Ammon's horn (tissue), 1 donor: ENCODE measurements around the gene BICDL2.
A peak's percentile ranks its signal among the peaks of the same experiment; 100 is the strongest.
"Not testable (repeated sequence)": the region's sequence is repeated elsewhere in the genome, so short reads cannot be mapped to it uniquely, and the experiment has no call there.

ENCODE experiments used
- DNase-seq: peaks from one replicate; pipeline ENCODE4 v3.0.0-alpha.2; 2016; ENCODE audit warnings: low spot score

The BICDL2 gene

DNA sequence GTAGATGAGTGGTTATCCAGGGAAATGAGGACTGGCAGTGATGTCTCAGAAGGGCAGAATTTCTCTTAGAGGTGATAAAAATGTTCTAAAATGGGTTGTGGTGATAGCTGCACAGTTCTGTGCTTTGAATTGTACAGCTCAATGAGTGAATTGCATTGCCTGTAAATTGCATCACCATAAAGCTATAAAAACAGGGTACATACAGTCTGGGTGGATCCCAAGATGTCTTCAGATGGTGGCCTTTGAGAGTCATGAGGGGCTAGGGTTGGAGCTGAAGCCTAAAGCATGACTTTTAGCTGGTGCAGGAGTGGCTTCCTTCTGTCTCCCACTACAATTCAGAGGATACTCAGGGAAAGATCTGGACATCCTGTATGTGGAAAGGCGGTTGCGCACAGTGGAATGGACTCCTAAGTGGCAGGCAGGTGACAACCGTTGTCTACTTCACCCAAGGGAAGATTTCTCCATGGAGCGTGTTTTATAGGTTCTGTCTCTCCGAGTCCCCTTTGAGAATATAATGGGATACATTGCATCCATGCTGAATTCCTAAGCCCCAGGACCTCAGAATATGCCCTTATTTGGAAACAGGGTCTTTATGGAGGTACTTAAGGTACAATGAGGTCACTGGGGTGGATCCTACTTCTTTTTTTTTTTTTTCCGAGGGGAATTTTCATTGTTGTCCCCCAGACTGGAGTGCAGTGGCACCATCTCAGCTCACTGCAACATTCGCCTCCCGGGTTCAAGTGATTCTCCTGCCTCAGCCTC lies 27.1 kb upstream of the BICDL2 start:
- no peak for DNase-seq

DNA sequence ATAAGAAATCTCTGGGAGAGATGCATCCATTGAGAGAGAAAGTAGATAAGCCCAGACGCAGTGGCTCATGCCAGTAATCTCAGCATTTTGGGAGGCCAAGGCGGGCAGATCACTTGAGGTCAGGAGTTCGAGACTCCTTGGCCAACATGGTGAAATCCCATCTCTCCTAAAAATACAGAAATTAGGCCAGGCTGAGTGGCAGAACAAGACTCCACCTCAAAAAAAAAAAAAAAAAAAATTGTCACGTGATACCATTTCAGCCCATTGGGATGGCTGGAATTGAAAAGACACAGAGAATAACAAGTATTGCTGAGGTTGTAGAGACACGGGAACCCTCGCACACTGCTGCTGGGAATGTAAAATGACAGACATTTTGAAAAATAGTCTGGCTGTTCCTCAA lies 25.8 kb upstream of the BICDL2 start:
- no peak for DNase-seq

DNA sequence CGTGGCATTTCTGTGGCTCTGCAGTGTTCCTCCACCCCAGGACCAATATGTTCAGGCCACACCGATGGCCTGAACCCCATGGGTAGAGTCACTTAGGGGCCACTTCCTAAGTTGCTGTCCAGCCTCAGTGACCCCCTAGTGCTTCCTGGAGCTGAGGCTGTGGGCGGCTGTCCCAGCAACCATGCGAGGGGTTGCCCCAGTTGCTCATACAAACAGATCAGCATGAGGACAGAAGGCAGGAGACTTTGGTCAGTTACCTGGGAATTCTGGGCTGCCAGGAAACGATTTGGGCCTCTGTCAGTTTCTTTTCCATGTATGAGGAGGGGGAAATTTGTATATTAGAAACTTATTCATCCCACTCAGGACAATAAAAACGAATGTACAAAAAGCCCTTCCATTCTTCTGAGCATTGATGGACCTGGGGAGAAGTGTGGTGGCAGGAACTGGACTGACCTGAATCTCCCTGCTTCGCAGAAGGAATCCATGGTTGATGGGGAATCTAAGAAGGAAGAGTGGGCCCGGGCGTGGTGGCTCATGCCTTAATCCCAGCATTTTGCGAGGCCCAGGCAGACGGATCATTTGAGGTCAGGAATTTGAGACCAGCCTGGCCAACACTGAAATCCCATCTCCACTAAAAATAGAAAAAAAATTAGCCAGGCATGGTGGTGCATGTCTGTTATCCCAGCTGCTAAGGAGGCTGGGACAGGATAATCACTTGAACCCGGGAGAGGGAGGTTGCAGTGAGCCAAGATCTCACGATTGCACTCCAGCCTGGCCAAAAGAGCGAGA lies 23.8 kb upstream of the BICDL2 start:
- DNase-seq = no peak

DNA sequence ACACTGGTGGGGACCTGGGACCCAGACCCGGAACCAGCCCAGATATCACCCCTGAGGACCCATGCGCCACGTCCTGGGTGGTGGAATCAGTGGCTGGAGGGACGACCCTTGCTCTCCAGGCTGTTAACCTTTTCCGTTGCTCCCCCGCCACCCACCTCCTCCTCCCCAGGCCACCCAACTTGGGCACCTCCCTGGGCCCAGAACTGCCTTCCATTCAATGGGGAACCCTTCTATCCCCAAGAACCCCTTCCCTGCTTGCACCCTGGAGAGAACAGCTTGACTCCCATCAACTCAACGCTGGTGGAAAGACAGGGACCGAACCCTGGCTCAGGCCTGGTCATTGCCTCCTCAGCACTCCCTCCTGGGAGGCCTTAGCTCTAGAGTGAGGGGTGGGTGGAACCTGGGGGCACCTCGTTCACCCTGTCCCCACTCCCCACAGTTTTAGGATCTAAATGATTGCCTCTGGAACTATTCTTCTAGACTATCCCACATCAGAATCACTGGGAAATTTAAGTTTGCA lies 23.0 kb upstream of the BICDL2 start:
- DNase-seq = no peak

DNA sequence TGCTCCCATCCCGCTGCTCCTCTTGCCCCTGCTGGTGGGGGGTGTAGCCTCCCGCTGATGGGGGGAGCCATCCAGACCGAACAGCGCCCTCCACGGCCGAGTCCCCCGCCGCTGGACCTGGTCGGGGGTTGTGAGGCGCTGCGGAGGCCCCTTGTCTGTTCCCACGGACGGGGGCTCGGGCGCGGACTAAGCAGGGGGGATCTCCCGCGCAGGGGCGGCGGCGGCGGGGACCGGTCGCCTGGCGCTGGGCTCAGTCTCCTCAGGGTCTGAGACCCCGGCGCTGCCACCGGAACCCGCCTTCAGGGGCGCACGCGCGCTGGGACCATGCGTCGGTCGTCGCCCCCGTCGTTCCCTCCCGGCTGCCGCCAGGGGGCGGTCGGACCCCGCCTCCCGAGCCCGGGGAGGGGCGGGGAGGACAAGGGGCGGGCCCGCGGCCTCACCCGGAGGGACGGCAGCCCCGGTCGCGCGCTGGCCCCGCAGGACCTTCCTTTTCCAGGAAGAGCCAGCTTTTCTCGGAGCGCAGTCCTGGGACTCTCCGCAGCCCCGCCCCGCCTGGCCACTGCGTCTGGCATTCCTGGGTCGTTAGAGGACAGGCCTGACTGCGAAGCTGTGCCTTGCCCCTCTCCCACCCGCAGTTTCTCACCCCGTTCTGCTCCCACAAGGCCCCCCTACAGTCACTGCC lies 22.4 kb upstream of the BICDL2 start:
- peak; percentile 84 for DNase-seq

DNA sequence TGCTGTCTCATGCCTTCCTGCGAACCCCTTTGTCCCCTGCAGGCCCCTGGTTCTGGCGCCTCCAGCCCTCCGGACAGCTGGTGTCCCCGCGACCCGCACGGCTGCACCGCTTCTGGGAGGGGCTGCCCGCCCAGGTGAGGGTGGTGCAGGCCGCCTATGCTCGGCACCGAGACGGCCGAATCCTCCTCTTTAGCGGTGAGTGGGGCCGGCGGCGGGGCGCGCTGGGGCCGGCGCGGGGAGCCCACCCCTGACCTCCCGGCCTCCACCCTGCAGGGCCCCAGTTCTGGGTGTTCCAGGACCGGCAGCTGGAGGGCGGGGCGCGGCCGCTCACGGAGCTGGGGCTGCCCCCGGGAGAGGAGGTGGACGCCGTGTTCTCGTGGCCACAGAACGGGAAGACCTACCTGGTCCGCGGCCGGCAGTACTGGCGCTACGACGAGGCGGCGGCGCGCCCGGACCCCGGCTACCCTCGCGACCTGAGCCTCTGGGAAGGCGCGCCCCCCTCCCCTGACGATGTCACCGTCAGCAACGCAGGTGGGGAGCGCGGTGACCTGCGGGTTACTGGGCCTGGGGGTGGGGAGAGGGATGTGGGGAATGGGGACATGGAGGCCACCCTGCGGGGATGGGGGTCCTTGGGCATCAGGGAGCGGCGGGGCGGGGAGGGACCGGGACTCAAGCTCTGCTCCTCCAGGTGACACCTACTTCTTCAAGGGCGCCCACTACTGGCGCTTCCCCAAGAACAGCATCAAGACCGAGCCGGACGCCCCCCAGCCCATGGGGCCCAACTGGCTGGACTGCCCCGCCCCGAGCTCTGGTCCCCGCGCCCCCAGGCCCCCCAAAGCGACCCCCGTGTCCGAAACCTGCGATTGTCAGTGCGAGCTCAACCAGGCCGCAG lies 21.6 kb upstream of the BICDL2 start:
- DNase-seq = peak; percentile 36

DNA sequence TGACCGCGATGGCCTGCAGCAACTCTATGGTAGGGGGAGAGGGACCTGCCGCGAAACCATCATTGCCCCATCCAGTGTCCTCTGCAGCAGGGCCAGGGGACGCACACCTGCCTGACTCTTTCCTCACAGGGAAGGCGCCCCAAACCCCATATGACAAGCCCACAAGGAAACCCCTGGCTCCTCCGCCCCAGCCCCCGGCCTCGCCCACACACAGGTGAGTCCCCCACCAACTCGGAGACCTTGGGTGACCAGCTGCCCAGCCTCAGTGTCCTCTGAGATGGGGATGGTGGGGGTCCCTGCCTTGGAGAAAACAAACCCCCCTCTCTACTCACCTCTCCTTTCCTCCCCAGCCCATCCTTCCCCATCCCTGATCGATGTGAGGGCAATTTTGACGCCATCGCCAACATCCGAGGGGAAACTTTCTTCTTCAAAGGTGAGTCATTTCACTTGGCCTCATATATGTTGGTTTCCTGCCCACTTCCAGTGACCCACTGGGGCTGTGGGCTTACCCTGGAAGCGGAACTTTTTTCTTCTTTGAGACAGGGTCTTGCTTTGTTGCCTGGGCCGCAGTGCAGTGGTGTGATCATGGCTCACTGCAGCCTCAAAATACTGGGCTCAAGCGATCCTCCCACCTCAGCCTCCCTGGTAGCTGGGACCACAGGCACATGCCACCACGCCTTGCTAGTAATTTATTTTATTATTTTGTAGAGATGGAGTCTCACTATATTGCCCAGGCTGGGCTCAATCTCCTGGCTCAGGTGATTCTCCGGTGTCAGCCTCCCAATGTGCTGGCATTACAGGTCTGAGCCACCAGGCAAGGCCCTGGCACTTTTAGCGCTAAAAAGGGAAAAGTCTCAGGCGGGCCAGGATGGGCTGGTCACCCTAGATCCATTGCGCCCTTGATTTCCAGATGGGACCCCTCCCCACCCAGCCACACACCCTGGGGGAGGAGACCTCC lies 20.7 kb upstream of the BICDL2 start:
- DNase-seq = no peak

DNA sequence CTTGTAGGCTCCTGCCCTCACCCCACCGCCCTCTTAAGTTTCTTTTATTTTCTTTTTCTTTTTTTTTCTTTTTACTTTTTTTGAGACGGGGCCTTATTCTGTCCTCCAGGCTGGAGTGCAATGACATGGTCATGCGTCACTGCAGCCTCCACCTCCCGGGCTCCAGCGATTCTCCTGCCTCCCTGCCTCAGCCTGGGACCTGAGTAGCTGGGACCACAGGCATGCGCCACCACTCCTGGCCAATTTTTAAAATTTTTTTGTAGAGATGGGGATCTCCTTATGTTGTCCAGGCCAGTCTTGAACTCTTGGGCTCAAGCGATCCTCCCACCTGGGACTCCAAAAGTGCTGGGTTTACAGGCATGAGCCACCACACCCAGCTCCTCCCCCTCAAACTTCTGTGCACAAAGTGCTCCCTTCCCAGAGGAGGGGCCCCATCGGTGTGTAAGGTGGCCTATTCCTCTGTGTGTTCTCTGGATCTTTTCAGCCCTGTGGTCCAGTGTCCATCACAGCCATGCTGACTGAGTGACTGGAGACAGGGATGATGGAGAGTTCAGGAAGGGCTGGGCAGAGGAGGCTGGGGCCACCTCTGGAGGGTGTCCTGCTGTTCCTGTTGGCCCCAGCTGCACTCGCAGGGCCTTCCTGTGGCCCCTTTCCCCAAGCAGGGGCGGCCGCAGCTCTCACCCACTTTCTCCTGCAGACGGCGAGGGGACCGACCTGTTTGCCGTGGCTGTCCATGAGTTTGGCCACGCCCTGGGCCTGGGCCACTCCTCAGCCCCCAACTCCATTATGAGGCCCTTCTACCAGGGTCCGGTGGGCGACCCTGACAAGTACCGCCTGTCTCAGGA lies 19.8 kb upstream of the BICDL2 start:
- DNase-seq = no peak

DNA sequence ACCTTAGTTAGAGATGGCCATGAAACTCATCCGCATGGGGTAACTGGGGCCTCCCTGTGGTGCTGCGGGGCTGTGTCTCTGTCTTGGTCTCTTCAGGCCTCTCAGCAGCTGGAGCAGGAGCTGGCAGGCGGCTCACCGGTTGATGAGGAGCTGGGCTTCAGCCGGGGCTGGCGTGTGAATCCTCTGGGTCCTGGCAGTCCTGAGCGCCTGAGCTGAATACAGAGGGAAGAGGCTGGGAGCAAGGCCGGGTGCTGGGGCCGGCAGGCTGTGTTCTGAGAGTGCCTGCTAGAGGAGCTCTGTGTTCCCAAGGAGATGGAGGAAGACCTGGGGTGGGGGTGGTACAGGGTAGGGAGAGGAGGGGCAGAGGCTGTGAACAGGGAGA lies 19.0 kb upstream of the BICDL2 start:
- DNase-seq = not testable (repeated sequence)

DNA sequence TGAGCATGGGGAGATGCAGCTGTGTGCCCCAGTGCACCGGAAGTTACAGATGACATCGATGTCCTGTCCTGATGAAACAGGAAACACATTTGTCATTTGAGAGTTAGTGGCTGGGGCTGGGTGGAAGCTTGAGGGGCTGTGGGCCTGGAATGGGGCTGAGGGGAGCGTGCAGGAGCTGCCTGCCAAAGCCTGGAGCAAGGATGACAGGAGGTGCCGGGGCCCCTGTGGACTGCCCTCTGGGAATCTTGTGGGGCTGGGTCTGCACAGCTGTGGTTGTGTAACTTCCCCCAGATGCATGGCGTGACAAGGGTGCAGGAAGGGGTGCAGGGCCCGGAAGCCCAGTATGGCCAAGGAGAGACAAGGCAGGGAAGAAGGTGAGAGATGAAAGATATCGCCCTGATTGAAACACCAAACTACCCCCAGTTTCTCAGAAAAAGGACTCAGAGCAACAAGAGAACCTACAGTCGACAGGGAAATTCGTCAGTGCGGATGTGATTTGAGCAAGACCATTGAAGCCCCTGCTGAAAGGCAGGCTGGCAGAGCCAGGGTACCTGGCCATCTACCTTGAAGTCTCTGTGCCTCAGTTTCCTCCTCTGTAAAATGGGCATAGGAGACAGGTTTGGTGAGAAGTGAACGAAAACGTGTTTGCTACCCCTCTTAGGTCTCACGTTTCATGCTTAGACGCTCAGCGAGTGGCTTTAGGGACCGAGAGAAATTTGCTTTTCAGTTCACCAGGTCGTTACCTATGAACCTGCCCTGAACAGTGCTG lies 18.4 kb upstream of the BICDL2 start:
- no peak for DNase-seq

DNA sequence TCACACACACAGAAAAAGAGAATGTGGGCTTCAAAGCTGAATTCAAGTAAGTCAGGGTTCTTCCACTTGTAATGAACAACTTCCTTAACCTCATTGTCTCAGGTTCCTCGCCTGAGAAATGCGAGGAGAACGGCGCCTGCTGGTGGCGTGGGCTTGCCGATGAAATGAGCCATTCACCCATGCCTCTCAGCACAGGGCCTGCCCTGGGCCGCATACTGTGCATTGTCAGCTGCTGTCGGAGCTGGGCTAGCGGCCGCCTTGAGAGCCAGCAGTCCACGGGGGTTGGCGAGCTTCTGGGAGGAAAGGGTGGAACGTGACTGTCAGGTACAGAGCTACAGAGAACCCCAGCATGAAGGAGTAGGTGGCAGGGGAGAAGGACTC lies 16.6 kb upstream of the BICDL2 start:
- not testable (repeated sequence) for DNase-seq

DNA sequence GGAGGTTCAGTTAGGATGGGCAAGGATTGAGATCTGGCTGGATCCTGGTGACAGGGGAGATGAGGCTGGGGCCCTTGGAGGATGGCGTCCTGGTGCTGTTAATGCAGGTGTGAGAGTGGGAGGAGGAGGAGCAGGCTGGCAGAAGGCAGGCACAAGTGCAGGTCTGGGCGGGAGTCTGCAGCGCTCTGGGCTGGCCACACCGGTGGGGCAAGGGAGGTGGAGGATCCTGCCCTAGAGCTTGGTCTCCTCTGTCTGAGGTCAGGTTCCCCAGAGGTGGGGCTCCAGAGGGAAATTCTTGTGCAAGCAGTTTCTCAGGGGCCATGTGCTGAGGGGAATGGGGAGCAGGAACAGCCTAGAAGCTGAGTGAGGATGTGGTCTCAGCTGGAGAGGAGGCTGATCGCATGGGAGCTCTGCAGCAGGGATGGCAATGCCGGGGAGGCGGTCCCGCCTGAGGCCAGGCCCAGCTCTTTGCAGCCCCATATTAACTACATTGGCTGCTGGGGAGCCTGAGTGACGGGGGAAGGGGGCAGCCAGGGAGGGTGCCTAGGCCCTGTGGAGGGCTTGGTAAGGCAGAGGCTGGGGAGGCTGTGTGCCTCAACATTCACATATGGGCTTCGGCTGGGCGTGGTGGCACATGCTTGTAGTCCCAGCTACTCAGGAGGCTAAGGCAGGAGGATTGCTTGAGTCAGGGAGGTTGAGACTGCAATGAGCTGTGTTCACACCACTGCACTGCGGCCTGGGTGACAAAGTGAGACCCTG lies 16.0 kb upstream of the BICDL2 start:
- DNase-seq = not testable (repeated sequence)

DNA sequence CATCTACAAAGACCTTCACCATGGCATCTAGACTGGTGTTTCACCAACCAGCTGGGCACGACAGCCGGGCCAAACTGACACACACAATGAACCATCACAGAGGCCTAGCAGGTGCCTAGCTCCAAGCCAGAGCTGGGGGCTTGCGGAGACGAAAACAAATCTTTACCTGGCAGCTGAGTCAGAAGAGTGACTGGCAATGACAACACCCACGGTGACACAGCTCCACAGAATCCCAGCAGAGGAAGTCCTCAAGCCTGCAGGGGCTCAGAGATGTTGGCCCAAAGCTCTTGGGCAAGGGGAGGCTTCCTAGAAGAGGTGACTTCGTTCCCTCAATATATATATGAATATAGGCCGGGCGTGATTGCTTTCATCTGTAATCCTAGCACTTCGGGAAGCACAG lies 14.8 kb upstream of the BICDL2 start:
- no peak for DNase-seq

DNA sequence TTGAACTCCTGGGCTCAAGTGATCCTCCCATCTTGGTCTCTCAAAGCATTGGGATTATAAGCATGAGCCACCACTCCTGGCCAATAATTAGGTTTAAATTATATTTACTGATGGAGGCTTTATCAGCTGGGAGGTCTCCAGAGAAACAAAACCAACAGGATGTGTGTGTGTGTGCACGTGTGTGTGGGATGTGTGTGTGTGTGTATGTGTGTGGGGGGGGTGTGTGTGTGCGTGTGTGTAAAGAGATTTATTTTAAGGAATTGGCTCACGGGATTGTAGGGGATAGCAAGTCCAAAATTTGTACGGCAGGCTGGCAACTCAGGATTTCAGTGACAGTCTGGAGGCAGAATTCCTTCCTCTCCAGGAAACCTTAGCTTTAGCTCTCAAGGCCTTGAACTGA lies 14.3 kb upstream of the BICDL2 start:
- DNase-seq = no peak

DNA sequence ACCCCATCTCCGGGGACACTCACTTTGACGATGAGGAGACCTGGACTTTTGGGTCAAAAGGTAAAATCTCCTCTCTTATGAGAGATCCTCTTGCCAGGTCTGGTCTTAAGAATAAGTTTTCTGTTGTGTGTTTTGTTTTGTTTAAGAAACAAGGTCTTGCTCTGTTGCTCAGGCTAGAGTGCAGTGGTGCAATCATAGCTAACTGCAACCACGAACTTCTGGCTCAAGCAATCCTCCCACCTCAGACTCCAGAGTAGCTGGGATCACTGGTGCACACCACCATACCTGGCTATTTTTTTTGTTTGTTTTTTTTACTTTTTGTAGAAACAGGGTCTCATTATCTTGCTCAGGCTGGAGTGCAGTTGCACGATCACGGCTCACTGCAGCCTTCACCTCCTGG lies 13.7 kb upstream of the BICDL2 start:
- no peak for DNase-seq

DNA sequence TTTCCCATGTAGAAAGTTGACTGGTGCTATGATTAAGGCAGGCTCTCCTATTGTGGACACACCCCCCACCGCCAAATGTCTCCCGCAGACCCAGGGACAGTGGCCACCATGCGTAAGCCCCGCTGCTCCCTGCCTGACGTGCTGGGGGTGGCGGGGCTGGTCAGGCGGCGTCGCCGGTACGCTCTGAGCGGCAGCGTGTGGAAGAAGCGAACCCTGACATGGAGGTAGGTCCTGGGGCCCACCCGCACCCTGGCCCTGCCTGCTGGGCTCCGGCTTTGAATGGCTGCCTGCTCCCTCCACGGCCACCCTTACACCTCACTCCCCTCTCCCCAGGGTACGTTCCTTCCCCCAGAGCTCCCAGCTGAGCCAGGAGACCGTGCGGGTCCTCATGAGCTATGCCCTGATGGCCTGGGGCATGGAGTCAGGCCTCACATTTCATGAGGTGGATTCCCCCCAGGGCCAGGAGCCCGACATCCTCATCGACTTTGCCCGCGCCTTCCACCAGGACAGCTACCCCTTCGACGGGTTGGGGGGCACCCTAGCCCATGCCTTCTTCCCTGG lies 13.3 kb upstream of the BICDL2 start:
- no peak for DNase-seq

DNA sequence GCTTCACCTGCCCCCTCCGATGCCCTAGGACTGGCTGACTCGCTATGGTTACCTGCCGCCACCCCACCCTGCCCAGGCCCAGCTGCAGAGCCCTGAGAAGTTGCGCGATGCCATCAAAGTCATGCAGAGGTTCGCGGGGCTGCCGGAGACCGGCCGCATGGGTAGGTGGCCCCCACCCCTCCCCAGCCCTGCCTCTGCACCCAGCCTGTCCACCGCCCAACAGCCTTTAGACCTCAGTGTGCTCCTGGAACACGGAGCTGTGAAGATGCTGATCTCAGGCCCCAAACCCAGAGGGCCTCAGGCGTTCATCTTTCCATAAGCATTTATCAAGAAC lies 10.6 kb upstream of the BICDL2 start:
- DNase-seq = no peak
